ENCODE data around the gene RNF217. TPM values are rescaled to one million over a fixed set of nuclear protein-coding genes. Genes with fewer than 3 reads are reported as not detected.

RNF217 gene
- total and polyA plus RNA-seq, 10 donors = 0.89 to 17.1 (median 10.0) TPM

DNA sequence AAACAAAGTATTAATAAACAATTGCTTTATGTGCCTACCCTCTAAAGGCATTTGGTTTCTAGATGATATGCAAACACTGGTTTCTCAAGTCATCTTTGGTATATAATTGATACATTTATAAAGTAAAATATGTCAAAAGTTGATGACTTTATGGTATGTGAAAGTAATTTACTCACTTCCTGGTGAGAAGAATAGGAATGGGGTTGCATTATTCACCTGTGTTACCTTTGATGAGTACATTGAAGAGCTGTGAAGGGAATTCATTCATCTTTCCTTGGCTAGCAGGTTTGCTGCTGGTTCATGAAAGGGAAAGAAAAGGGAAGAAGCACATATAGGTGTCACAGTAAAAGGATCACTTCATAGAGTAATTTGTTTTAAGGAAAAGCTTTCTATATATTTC, 20.4 kb downstream of the RNF217 start:
- Histone ChIP-seq H3K9me3 (peaks cover 0 to 18% (median 15%) of the 10 kb centered on the region in 8 donors), H3K27ac (no peak overlapping the region), H3K4me3 (no peak overlapping the region), H3K36me3 (peaks cover 0 to 18% (median 9%) of the 10 kb centered on the region in 6 donors), H3K4me1 (peaks cover 0 to 18% (median 0%) of the 10 kb centered on the region in 6 donors), H3K27me3 (replicated peaks in 1 of 7) (no peaks in the 10 kb centered on the region)
- intact Hi-C loops (cut with DNase I; ENCODE audit: low total_unique reads) = no loop called here
- DNase-seq = no peak
- TF ChIP-seq, protein P1, sequence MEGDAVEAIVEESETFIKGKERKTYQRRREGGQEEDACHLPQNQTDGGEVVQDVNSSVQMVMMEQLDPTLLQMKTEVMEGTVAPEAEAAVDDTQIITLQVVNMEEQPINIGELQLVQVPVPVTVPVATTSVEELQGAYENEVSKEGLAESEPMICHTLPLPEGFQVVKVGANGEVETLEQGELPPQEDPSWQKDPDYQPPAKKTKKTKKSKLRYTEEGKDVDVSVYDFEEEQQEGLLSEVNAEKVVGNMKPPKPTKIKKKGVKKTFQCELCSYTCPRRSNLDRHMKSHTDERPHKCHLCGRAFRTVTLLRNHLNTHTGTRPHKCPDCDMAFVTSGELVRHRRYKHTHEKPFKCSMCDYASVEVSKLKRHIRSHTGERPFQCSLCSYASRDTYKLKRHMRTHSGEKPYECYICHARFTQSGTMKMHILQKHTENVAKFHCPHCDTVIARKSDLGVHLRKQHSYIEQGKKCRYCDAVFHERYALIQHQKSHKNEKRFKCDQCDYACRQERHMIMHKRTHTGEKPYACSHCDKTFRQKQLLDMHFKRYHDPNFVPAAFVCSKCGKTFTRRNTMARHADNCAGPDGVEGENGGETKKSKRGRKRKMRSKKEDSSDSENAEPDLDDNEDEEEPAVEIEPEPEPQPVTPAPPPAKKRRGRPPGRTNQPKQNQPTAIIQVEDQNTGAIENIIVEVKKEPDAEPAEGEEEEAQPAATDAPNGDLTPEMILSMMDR (IDR thresholded peaks at IDR 0.05 in 8 of 11, conservative IDR thresholded peaks at IDR 0.05 in 3 of 11) = no peak
- TF ChIP-seq POLR2AphosphoS5 (IDR thresholded peaks at IDR 0.05) (no peak), POLR2A (IDR thresholded peaks at IDR 0.05) (no peak)

DNA sequence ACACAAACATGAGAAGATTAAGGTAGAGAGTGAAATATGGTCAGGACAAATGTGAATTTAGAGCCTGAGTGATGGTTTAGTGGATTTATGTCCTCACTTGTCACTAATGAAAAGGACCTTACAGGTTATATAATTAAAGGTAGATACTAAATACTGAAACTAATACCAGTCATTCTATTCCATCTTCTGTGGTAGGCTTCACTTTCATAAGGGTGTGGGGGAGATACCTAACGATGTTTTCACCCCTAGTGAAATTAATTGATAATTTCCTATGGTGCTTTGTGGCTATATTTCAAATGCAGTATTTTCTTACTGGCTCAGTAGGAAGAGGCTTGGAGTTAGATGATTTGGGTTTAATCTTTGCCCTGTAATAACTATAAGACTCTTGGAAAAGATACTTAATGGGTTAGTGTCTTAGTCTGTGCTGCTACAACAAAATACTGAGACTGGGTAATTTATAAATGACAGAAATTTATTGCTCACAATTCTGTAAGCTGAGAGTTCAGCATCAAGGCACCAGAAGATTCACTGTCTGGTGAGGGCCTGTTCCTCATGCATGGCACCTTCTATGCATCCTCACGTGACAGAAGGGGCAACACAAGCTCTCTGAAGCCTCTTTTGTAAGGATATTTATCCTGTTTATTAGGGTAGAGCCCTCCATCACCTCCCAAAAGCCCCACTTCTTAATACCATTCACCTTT, 21.3 kb downstream of the RNF217 start:
- Histone ChIP-seq H3K4me1 (peaks cover 0 to 18% (median 0%) of the 10 kb centered on the region in 6 donors), H3K4me3 (no peak overlapping the region), H3K27ac (no peak overlapping the region), H3K27me3 (replicated peaks in 1 of 7) (no peaks in the 10 kb centered on the region), H3K36me3 (peaks cover 0 to 9% (median 3%) of the 10 kb centered on the region in 6 donors), H3K9me3 (peaks cover 0 to 10% (median 9%) of the 10 kb centered on the region in 8 donors)
- WGBS, 5 donors = 73 to 78% (median 76%) methylated on average over 2 of the region's 2 CpGs
- DNase-seq = no peak
- TF ChIP-seq, protein P1 (IDR thresholded peaks at IDR 0.05 in 8 of 11, conservative IDR thresholded peaks at IDR 0.05 in 3 of 11) = no peak
- TF ChIP-seq POLR2A (IDR thresholded peaks at IDR 0.05) (no peak), POLR2AphosphoS5 (IDR thresholded peaks at IDR 0.05) (no peak)
- intact Hi-C loops (cut with DNase I; ENCODE audit: low total_unique reads) = no loop called here

DNA sequence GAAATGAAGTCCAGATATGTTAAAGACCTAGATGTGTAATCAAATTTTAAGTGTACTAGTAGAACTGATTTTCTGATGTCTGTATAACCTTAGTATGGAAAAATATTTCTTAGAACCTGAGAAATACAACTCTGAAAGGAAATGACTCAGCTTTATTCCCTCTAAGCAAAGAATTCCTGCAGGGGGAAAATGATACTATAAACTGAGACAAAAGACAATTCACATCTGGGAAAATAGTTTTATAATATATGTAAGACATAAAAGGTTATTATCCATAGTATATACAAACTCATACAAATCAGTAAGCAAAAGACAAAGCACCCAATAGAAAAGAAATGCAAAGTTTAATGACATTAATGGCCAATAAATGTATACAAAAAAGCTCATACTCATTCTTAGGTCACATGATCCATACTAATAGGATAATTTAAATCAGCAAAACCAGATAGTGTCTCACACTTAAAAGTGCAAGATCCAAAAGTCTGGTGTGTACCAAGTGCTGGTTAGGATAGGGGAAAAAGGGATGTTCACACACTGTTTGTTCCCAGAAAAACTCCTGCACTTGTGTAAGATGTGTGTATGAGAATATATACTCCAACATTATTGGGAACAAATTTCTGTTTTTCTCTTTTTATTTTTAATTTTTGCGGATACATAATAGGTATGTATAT, 22.6 kb downstream of the RNF217 start:
- H3K4me1 ChIP-seq = peaks cover 0 to 18% (median 0%) of the 10 kb centered on the region in 6 donors
- no peak for DNase-seq
- 90 to 97% (median 96%) methylated on average over 1 of the region's 1 CpG for WGBS, 5 donors
- no peaks in the 10 kb centered on the region for H3K36me3 ChIP-seq
- H3K27me3 ChIP-seq (replicated peaks in 1 of 7) = no peaks in the 10 kb centered on the region
- H3K27ac ChIP-seq = no peak overlapping the region
- no peaks in the 10 kb centered on the region for H3K9me3 ChIP-seq
- intact Hi-C loops (cut with DNase I; ENCODE audit: low total_unique reads) = no loop called here
- H3K4me3 ChIP-seq = no peak overlapping the region
- TF ChIP-seq, protein P1 (IDR thresholded peaks at IDR 0.05 in 8 of 11, conservative IDR thresholded peaks at IDR 0.05 in 3 of 11) = no peak
- TF ChIP-seq POLR2A (IDR thresholded peaks at IDR 0.05) (no peak), POLR2AphosphoS5 (IDR thresholded peaks at IDR 0.05) (no peak)

DNA sequence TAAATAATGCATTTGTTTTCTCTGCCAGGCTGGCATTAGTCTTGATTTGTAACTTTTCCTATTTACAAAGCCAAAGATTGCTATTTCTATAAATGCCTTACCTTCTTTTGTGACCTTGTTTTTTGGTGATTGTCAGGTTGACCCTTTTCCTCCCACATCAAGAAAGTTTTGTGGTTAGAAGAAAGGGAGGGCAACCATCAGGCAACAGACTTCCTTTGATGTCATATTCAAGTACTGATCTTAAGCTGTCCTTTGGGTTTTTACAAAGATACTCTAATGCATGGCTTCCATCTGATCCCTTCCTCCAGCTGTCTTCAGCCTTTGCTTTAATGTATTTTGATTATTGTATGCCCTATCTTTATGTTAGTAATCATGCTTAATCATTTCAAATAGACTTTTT, 23.9 kb downstream of the RNF217 start:
- intact Hi-C loops (cut with DNase I; ENCODE audit: low total_unique reads) = no loop called here
- TF ChIP-seq POLR2AphosphoS5 (IDR thresholded peaks at IDR 0.05) = no peak
- TF ChIP-seq, protein P1 (IDR thresholded peaks at IDR 0.05 in 8 of 11, conservative IDR thresholded peaks at IDR 0.05 in 3 of 11) = no peak
- no peak for TF ChIP-seq POLR2A (IDR thresholded peaks at IDR 0.05)
- Histone ChIP-seq H3K36me3 (no peaks in the 10 kb centered on the region), H3K4me3 (no peak overlapping the region), H3K27ac (no peak overlapping the region), H3K27me3 (replicated peaks in 1 of 7) (no peaks in the 10 kb centered on the region), H3K4me1 (peaks cover 0 to 18% (median 0%) of the 10 kb centered on the region in 6 donors), H3K9me3 (no peaks in the 10 kb centered on the region)
- no peak for DNase-seq
